ENCODE data around the gene TRIO. TPM values are rescaled to one million over a fixed set of nuclear protein-coding genes. Genes with fewer than 3 reads are reported as not detected.
"Not testable (repeated sequence)": the region's sequence is repeated elsewhere in the genome, so short reads cannot be mapped to it uniquely, and the experiment has no call there.

TRIO gene
- total RNA-seq, 4 donors from 2014 or later, result 290 to 370 (median 346) TPM

DNA sequence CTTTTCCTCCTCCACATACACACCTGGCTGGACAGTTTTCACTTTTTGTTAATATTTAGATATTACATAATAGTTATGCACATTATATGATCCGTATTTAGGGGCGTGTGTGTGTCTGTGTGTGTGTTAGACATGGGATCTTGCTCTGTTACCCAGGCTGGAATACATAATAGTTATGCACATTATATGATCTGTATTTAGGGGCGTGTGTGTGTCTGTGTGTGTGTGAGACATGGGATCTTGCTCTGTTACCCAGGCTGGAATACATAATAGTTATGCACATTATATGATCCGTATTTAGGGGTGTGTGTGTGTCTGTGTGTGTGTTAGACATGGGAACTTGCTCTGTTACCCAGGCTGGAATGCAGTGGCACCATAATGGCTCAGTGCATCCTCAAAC lies 239.5 kb downstream of the TRIO start:
- H3K27ac ChIP-seq, result no peak overlapping the region
- no peak overlapping the region for H3K4me3 ChIP-seq
- no peak for DNase-seq (ENCODE audit: low spot score in 2 of 2)
- WGBS, 2 donors, result 84 to 93% methylated on average over 4 of the region's 4 CpGs
- H3K4me1 ChIP-seq, result peaks cover 0 to 5% (median 0%) of the 10 kb centered on the region in 4 donors
- TF ChIP-seq, protein P1, sequence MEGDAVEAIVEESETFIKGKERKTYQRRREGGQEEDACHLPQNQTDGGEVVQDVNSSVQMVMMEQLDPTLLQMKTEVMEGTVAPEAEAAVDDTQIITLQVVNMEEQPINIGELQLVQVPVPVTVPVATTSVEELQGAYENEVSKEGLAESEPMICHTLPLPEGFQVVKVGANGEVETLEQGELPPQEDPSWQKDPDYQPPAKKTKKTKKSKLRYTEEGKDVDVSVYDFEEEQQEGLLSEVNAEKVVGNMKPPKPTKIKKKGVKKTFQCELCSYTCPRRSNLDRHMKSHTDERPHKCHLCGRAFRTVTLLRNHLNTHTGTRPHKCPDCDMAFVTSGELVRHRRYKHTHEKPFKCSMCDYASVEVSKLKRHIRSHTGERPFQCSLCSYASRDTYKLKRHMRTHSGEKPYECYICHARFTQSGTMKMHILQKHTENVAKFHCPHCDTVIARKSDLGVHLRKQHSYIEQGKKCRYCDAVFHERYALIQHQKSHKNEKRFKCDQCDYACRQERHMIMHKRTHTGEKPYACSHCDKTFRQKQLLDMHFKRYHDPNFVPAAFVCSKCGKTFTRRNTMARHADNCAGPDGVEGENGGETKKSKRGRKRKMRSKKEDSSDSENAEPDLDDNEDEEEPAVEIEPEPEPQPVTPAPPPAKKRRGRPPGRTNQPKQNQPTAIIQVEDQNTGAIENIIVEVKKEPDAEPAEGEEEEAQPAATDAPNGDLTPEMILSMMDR (IDR thresholded peaks at IDR 0.05), result no peak
- no peak for TF ChIP-seq EP300 (IDR thresholded peaks at IDR 0.05)
- TF ChIP-seq POLR2A (IDR thresholded peaks at IDR 0.05), result no peak
- H3K36me3 ChIP-seq, result peaks cover 0 to 71% (median 0%) of the 10 kb centered on the region in 3 donors
- no peaks in the 10 kb centered on the region for H3K9me3 ChIP-seq
- no peaks in the 10 kb centered on the region for H3K27me3 ChIP-seq

DNA sequence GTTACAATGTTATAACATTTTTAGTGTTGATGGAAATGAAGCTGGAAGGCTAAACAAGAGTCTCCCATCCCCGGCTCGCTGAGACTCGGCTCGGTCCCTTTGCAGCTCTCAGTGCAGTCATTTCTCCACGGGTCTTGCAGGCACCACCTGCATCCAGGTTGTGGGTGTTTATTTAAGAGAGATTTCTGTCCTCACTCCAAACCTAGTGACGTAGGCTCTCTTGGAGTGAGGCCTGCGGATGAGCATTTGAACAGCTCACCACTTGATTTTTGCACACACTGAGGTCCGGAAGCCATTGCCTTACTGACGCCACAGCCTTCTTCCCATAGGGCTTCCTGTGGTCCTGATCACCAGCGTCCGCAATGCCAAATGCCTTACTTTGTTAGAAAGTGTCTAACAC lies 240.8 kb downstream of the TRIO start:
- Histone ChIP-seq H3K36me3 (peaks cover 0 to 70% (median under 1%) of the 10 kb centered on the region in 3 donors), H3K27ac (no peak overlapping the region), H3K4me1 (peaks cover 0 to 5% (median 0%) of the 10 kb centered on the region in 4 donors), H3K27me3 (no peaks in the 10 kb centered on the region), H3K4me3 (no peak overlapping the region), H3K9me3 (no peaks in the 10 kb centered on the region)
- no peak for DNase-seq (ENCODE audit: low spot score in 2 of 2)
- TF ChIP-seq, protein P1 (IDR thresholded peaks at IDR 0.05), result no peak
- no peak for TF ChIP-seq POLR2A (IDR thresholded peaks at IDR 0.05)
- no peak for TF ChIP-seq EP300 (IDR thresholded peaks at IDR 0.05)
- WGBS, 2 donors, result 84 to 91% methylated on average over 11 of the region's 11 CpGs

DNA sequence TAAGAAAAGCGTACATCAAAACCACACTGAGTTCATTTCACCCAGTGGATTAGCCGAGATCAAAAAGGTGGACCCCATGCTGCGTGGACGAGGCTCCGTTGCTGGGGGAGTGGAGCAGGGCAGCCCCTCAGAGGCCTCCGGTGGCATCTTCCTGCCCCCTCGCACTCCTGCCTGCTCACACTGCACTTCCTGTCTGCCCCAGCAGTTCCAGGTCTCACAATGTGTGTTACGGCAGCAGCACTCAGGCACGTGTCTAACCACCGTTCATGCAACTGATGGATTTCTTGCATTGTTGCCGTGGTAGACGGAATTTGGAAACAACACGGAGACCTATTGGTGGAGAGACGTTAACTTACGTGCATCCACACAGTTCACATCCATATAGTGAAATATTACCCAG lies 241.9 kb downstream of the TRIO start:
- WGBS, 2 donors, result 87 to 89% methylated on average over 15 of the region's 15 CpGs
- Histone ChIP-seq H3K27me3 (no peaks in the 10 kb centered on the region), H3K4me1 (peaks cover 0 to 5% (median 0%) of the 10 kb centered on the region in 4 donors), H3K36me3 (peaks cover 3 to 70% (median 6%) of the 10 kb centered on the region in 3 donors), H3K4me3 (no peak overlapping the region), H3K9me3 (no peaks in the 10 kb centered on the region), H3K27ac (no peak overlapping the region)
- DNase-seq (ENCODE audit: low spot score in 2 of 2), result no peak
- TF ChIP-seq, protein P1 (IDR thresholded peaks at IDR 0.05), result no peak
- TF ChIP-seq POLR2A (IDR thresholded peaks at IDR 0.05), result no peak
- TF ChIP-seq EP300 (IDR thresholded peaks at IDR 0.05), result no peak

DNA sequence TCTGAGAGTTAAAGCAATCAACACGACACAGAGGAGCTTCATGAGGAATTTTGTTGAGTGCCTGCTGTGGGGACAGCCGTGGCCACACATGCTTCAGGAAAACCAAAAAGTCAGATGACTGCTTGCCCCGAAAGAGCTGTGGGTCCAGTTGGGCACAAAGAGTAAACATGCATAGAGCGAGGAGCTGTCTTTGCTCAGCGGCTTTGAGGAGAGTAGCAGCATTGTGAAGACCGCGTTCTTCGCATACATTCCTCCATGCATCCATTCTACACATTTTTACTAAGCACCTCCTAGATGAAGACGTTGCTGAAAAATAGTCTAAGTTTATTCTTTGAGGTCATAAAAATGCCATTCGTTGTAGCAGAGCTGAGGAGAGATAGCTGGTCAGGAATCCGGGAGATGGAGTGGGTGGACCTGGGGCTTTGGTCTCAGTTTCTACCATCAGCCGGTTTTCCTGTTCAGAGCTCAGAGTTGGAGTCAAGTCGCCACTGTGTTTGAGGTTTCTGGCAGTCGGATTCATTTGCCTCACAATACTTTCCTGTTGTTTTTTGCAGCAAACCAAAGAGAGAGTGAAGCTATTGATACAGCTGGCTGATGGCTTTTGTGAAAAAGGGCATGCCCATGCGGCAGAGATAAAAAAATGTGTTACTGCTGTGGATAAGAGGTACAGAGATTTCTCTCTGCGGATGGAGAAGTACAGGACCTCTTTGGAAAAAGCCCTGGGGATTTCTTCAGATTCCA lies 243.9 kb downstream of the TRIO start:
- H3K4me3 ChIP-seq, result no peak overlapping the region
- DNase-seq (ENCODE audit: low spot score in 2 of 2), result no peak
- H3K27me3 ChIP-seq, result no peaks in the 10 kb centered on the region
- H3K27ac ChIP-seq, result peak overlapping the region in 1 of 4 donors; percentile 23
- H3K36me3 ChIP-seq, result peaks cover 3 to 70% (median 15%) of the 10 kb centered on the region in 3 donors
- TF ChIP-seq, protein P1 (IDR thresholded peaks at IDR 0.05), result no peak
- TF ChIP-seq POLR2A (IDR thresholded peaks at IDR 0.05) (no peak), EP300 (IDR thresholded peaks at IDR 0.05) (no peak)
- no peaks in the 10 kb centered on the region for H3K9me3 ChIP-seq
- WGBS, 2 donors, result 47 to 61% methylated on average over 16 of the region's 16 CpGs
- H3K4me1 ChIP-seq, result peaks cover 0 to 5% (median 0%) of the 10 kb centered on the region in 4 donors

DNA sequence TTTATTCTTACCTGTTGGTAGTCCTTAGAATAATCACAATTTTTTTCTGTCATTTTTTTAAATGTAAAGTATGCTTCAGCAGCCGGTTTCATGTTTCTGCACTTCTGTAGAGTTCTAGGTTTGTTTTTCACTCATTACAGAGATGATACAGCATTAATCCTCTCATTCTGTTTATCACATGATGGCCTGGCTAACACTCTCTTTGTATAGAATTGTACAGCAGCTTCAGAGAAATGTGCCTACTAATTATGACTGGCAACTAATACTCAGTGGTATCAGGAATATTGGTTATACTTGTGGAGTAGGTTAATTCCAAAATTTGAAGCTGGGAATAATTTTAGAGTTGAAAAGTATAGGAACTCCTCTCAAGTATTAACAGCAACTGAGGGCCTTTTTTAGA lies 245.6 kb downstream of the TRIO start:
- 86 to 95% methylated on average over 1 of the region's 1 CpG for WGBS, 2 donors
- Histone ChIP-seq H3K9me3 (no peaks in the 10 kb centered on the region), H3K36me3 (peaks cover 3 to 74% (median 15%) of the 10 kb centered on the region in 3 donors), H3K27ac (no peak overlapping the region), H3K4me3 (no peak overlapping the region), H3K4me1 (peaks cover 0 to 5% (median 0%) of the 10 kb centered on the region in 4 donors), H3K27me3 (no peaks in the 10 kb centered on the region)
- no peak for TF ChIP-seq EP300 (IDR thresholded peaks at IDR 0.05)
- DNase-seq (ENCODE audit: low spot score in 2 of 2), result no peak

DNA sequence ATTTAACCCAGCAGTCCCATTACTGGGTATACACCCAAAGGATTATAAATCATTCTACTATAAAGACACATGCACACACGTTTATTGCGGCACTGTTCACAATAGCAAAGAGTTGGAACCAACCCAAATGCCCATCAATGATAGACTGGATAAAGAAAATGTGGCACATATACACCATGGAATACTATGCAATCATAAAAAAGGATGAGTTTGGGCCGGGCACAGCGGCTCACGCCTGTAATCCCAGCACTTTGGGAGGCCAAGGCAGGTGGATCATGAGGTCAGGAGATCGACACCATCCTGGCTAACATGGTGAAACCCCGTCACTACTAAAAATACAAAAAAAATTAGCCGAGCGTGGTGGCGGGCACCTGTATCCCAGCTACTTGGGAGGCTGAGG lies 249.4 kb downstream of the TRIO start:
- H3K9me3 ChIP-seq; DNase-seq (ENCODE audit: low spot score in 2 of 2); H3K4me3 ChIP-seq; H3K27me3 ChIP-seq; H3K27ac ChIP-seq; H3K4me1 ChIP-seq: not testable (repeated sequence)
- 94 to 97% methylated on average over 10 of the region's 10 CpGs for WGBS, 2 donors
- peaks cover 6 to 92% (median 15%) of the 10 kb centered on the region in 3 donors for H3K36me3 ChIP-seq
